Measurements from ENCODE around the gene PABPN1L.

- no peak for TF ChIP-seq CTCF (IDR thresholded peaks at IDR 0.05)
- no peak for TF ChIP-seq POLR2A (IDR thresholded peaks at IDR 0.05)
These were observed 28.3 kb upstream of the PABPN1L start for GRCh38 chr16:88894681-88895300.

Data from ovary (tissue), 3 donors.